HCT116 (cell line): ENCODE measurements around the gene SLC9A2. TPM values are rescaled to one million over a fixed set of nuclear protein-coding genes. Genes with fewer than 3 reads are reported as not detected.

Source experiments
- ATAC-seq: fragments of 200-7000 bp; cut with Tn5 transposase; 2 replicates; pipeline ENCODE4 v1.9.1; 2020; ENCODE audit warnings: mild to moderate bottlenecking, moderate library complexity
- BruUV-seq: library from RNA; stranded (reverse); fragments of 400-500 nt; replicated peaks from 2 replicates; lab custom pipeline; 2021; lab: Mats Ljungman, UMichigan
- CTCF ChIA-PET: fragments of 300-600 bp; sonication (Branson Sonifier 250); formaldehyde crosslinking; loops from one replicate; lab custom pipeline; 2021; ENCODE audit warnings: antibody characterized with exemption; lab: Charles Lee
- POLR2A ChIA-PET: fragments of 300-600, 350-600 bp; sonication (Branson Sonifier 250); formaldehyde crosslinking; loops from one replicate; lab custom pipeline; 2021; ENCODE audit warnings: antibody characterized with exemption; lab: Charles Lee
- RAD21 ChIA-PET, 2 experiments: fragments of 300-600 bp; sonication (Branson Sonifier 250); formaldehyde crosslinking; loops; one replicate each; lab custom pipeline; 2023; ENCODE audit warnings: low total read pairs in 2 of 2; ENCODE audit not compliant: uncharacterized antibody in 2 of 2, unreplicated experiment in 2 of 2, low non-redundant PET in 1 of 2; lab: Charles Lee
- DNase-seq: peaks from one replicate; pipeline ENCODE4 v3.0.0-alpha.2; 2010; ENCODE audit warnings: low read depth, low spot score
- H2AFZ ChIP-seq: fragments of 200-600 bp; shearing (Covaris generic), sonication (generic); 2 replicates; pipeline ENCODE4 v1.6.1; 2017; ENCODE audit warnings: low read depth, mixed run types, mixed read lengths, antibody characterized with exemption, low read length; ENCODE audit not compliant: poor library complexity, severe bottlenecking
- H3K27ac ChIP-seq: 2 replicates; pipeline ENCODE4 v1.5.1; 2012; ENCODE audit warnings: low read depth, low read length
- H3K27me3 ChIP-seq: fragments of 200-600 bp; sonication (generic); 2 replicates; pipeline ENCODE4 v1.6.1; 2016; ENCODE audit warnings: mixed run types, low read length, mixed read lengths; ENCODE audit not compliant: insufficient read depth
- H3K36me3 ChIP-seq, 2 experiments: fragments of 200-500 bp in 1 of 2; fragments of 200-600 bp in 1 of 2; sonication (Bioruptor generic) in 1 of 2; sonication (generic) in 1 of 2; 2 replicates each; pipeline versions ENCODE4 v1.5.1 to v1.6.1; 2014 to 2016; ENCODE audit warnings: low read length in 2 of 2, inconsistent platforms in 1 of 2, mixed read lengths in 1 of 2, mixed run types in 1 of 2; ENCODE audit not compliant: insufficient read depth in 2 of 2, control insufficient read depth in 1 of 2
- H3K4me1 ChIP-seq, 2 experiments: fragments of 200-600 bp in 1 of 2; sonication (generic) in 1 of 2; 2 replicates each; pipeline versions ENCODE4 v1.5.1 to v1.6.1; 2012 to 2017; ENCODE audit warnings: low read length in 2 of 2, inconsistent platforms in 1 of 2, mild to moderate bottlenecking in 1 of 2, mixed read lengths in 1 of 2, mixed run types in 1 of 2, moderate library complexity in 1 of 2; ENCODE audit not compliant: insufficient read depth in 2 of 2, control insufficient read depth in 1 of 2
- H3K4me2 ChIP-seq: fragments of 200-600 bp; sonication (generic); 2 replicates; pipeline ENCODE4 v1.6.1; 2017; ENCODE audit warnings: mixed run types, low read length, mixed read lengths
- H3K4me3 ChIP-seq, 2 experiments: fragments of 200-600 bp in 1 of 2; sonication (generic) in 1 of 2; replicated peaks in 1 of 2; 2 replicates each; pipeline ENCODE4 v1.5.1; 2011 to 2016; ENCODE audit warnings: low read length in 2 of 2, control low read depth in 1 of 2, low read depth in 1 of 2, mild to moderate bottlenecking in 1 of 2, mixed read lengths in 1 of 2, mixed run types in 1 of 2
- H3K79me2 ChIP-seq: fragments of 200-600 bp; sonication (generic); 2 replicates; pipeline ENCODE4 v1.6.1; 2017; ENCODE audit warnings: mild to moderate bottlenecking, mixed run types, low read length, moderate library complexity, mixed read lengths; ENCODE audit not compliant: insufficient read depth
- H3K9ac ChIP-seq: fragments of 200-600 bp; sonication (generic); 2 replicates; pipeline ENCODE4 v1.6.1; 2016; ENCODE audit warnings: low read length, mixed read lengths
- H3K9me2 ChIP-seq: fragments of 200-600 bp; sonication (generic), shearing (Covaris generic); 2 replicates; pipeline ENCODE4 v1.6.1; 2017; ENCODE audit warnings: mixed run types, mild to moderate bottlenecking, moderate library complexity; ENCODE audit not compliant: insufficient read depth
- H3K9me3 ChIP-seq, 2 experiments: fragments of 200-500 bp in 1 of 2; fragments of 200-600 bp in 1 of 2; sonication (Bioruptor generic) in 1 of 2; sonication (generic) in 1 of 2; 2 replicates each; pipeline ENCODE4 v1.6.1; 2014 to 2017; ENCODE audit warnings: low read length in 2 of 2, mixed read lengths in 2 of 2, inconsistent platforms in 1 of 2, low read depth in 1 of 2, mild to moderate bottlenecking in 1 of 2, mixed run types in 1 of 2, moderate library complexity in 1 of 2; ENCODE audit not compliant: control insufficient read depth in 1 of 2, insufficient read depth in 1 of 2
- H4K20me1 ChIP-seq: fragments of 200-600 bp; sonication (generic), shearing (Covaris generic); 2 replicates; pipeline ENCODE4 v1.6.1; 2017; ENCODE audit warnings: mixed run types, mild to moderate bottlenecking, moderate library complexity; ENCODE audit not compliant: insufficient read depth
- EGR1 ChIP-seq: IDR thresholded peaks from 2 replicates; pipeline ENCODE4 v1.6.1; 2012; ENCODE audit warnings: low read depth
- EZH2 ChIP-seq: fragments of 200-600 bp; sonication (generic); IDR thresholded peaks from 2 replicates; pipeline ENCODE4 v1.6.1; 2017; ENCODE audit warnings: antibody characterized with exemption, mixed run types
- POLR2A ChIP-seq: IDR thresholded peaks from 2 replicates; pipeline ENCODE4 v1.7.0; 2011; ENCODE audit warnings: borderline replicate concordance; ENCODE audit not compliant: insufficient read depth, insufficient read length; ENCODE audit errors: extremely low read depth
- RAD21 ChIP-seq: IDR thresholded peaks from 2 replicates; pipeline ENCODE4 v1.6.1; 2012; ENCODE audit warnings: low read depth, mild to moderate bottlenecking
- SP1 ChIP-seq: IDR thresholded peaks from 2 replicates; pipeline ENCODE4 v1.6.1; 2012; ENCODE audit warnings: low read depth
- SRF ChIP-seq: IDR thresholded peaks from 2 replicates; pipeline ENCODE4 v1.6.1; 2012; ENCODE audit warnings: low read depth
- ZFX ChIP-seq: fragments of 450-650 bp; IDR thresholded peaks from 2 replicates; pipeline ENCODE4 v1.6.1; 2017
- intact Hi-C: fragments of 100-400 bp; cut with micrococcal nuclease; formaldehyde crosslinking; loops from 2 replicates; pipeline ENCODE4 v1.10.0; 2022
- total RNA-seq: library from RNA; stranded (reverse); gene quantifications from one replicate; pipeline ENCODE4 v1.2.1, GENCODE V29; 2021; ENCODE audit not compliant: unreplicated experiment
- TF ChIP-seq, protein P1 (sequence below), 3 experiments: fragments of 200-600 bp in 1 of 3; sonication (generic) in 1 of 3; IDR thresholded peaks in 2 of 3; conservative IDR thresholded peaks in 1 of 3; 2 replicates each; pipeline ENCODE4 v1.5.1; 2012 to 2017; ENCODE audit warnings: low read depth in 2 of 3, low read length in 2 of 3, antibody characterized with exemption in 1 of 3, borderline replicate concordance in 1 of 3, control low read depth in 1 of 3, mild to moderate bottlenecking in 1 of 3, mixed read lengths in 1 of 3, mixed run types in 1 of 3, moderate library complexity in 1 of 3; ENCODE audit not compliant: insufficient read depth in 1 of 3
- TF ChIP-seq, protein P2 (sequence below): IDR thresholded peaks from 2 replicates; pipeline ENCODE4 v1.6.1; 2012

SLC9A2 gene
- total RNA-seq, 1 experiment from 2014 or later, result 1.4 TPM

DNA sequence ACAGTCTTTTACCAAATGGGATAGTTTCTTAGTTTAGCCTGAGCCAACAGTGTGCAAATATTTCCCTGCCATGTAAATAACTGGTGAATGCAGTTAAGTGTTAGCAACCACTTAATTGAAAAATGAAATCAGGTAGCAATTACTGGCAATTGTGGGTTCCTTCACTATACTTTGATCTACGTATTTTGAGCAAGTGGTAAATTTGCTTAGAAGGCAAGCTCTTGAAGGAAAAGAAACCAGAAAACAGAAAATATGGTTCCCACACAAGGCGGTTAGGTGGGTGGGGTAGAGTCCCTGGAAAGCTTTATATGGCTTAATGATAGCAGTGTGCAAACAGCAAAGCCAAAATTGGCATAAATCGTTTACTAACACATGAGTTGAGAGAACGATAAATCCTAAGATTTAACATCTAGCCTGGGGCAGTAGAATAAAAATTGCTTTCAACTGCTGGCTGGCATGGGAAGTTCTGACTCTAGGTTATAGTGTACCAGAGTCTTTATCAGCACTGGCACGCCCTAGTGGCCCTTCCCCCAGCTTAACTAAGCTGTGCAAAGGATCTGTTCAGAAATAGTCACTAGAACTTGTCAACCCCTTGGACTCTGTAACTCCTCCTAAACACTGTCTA is 17.0 kb downstream of the SLC9A2 start:
- CTCF ChIA-PET, result no interaction called here
- no peak overlapping the region for H3K4me2 ChIP-seq

More for the DNA sequence above, 17.0 kb downstream of the SLC9A2 start:
- no peak overlapping the region for H3K4me3 ChIP-seq
- POLR2A ChIA-PET, result no interaction called here
- peaks cover 0 to 4% of the 10 kb centered on the region in 2 experiments; a peak in 1 of 4 replicates for H3K4me1 ChIP-seq
- no peak for DNase-seq
- no peaks in the 10 kb centered on the region for H3K79me2 ChIP-seq
- intact Hi-C loops, result no loop called here
- H4K20me1 ChIP-seq, result no peaks in the 10 kb centered on the region
- H3K36me3 ChIP-seq, result no peaks in the 10 kb centered on the region
- RAD21 ChIA-PET, result no interaction called here
- TF ChIP-seq RAD21 (no peak), SP1 (no peak), SRF (no peak), ZFX (no peak), EZH2 (no peak), POLR2A (no peak), EGR1 (no peak)
- TF ChIP-seq, protein P1, sequence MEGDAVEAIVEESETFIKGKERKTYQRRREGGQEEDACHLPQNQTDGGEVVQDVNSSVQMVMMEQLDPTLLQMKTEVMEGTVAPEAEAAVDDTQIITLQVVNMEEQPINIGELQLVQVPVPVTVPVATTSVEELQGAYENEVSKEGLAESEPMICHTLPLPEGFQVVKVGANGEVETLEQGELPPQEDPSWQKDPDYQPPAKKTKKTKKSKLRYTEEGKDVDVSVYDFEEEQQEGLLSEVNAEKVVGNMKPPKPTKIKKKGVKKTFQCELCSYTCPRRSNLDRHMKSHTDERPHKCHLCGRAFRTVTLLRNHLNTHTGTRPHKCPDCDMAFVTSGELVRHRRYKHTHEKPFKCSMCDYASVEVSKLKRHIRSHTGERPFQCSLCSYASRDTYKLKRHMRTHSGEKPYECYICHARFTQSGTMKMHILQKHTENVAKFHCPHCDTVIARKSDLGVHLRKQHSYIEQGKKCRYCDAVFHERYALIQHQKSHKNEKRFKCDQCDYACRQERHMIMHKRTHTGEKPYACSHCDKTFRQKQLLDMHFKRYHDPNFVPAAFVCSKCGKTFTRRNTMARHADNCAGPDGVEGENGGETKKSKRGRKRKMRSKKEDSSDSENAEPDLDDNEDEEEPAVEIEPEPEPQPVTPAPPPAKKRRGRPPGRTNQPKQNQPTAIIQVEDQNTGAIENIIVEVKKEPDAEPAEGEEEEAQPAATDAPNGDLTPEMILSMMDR (IDR thresholded peaks at IDR 0.05 in 2 of 3, conservative IDR thresholded peaks at IDR 0.05 in 1 of 3; ENCODE audit: borderline replicate concordance in 1 of 3, insufficient read depth in 1 of 3, low read depth in 2 of 3, low read length in 2 of 3), result no peak
- TF ChIP-seq, protein P2, sequence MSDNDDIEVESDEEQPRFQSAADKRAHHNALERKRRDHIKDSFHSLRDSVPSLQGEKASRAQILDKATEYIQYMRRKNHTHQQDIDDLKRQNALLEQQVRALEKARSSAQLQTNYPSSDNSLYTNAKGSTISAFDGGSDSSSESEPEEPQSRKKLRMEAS, result no peak
- TF ChIP-seq, all 23 proteins: peak for 0
- H3K27ac ChIP-seq, result no peak overlapping the region
- ATAC-seq, result no peak
- H3K9me3 ChIP-seq, result no peaks in the 10 kb centered on the region
- no peak overlapping the region for H3K9ac ChIP-seq
- no peaks in the 10 kb centered on the region for H3K9me2 ChIP-seq
- 0 out of 2 replicates have a peak, but pooled peaks cover 5% of the 10 kb centered on the region for H3K27me3 ChIP-seq
- BruUV-seq, result no TSS peak
- H2AFZ ChIP-seq, result no peak overlapping the region
